SU-DHL-6 (cell line): ENCODE measurements around the gene MPND.

Source experiments
- CTCF ChIP-seq: fragments of 200-600 bp; sonication (generic); IDR thresholded peaks from one replicate; pipeline ENCODE4 v1.5.1; 2017; ENCODE audit warnings: antibody characterized with exemption, mild to moderate bottlenecking, low read length, moderate library complexity; ENCODE audit not compliant: insufficient read depth, poor library complexity, severe bottlenecking
- EZH2phosphoT487 ChIP-seq: fragments of 200-600 bp; sonication (generic), shearing (Covaris generic); conservative IDR thresholded peaks from 2 replicates; pipeline ENCODE4 v1.6.1; 2018; ENCODE audit warnings: mild to moderate bottlenecking, antibody characterized with exemption, low read length, moderate library complexity, mixed read lengths

- TF ChIP-seq CTCF, result no peak
- no peak for TF ChIP-seq EZH2phosphoT487
Observed at GRCh38 chr19:4316956-4317355, 26.4 kb upstream of the MPND start.
